HL-60/S4 (cell line): ENCODE data around the gene RHPN2.
"Not testable (repeated sequence)": the region's sequence is repeated elsewhere in the genome, so short reads cannot be mapped to it uniquely, and the experiment has no call there.

ENCODE experiments used
- in situ Hi-C: fragments of 300-500 bp; cut with MboI; formaldehyde crosslinking; loops from 2 replicates; pipeline ENCODE4 v1.14.3; 2022; ENCODE audit warnings: low sequenced_read_pairs

RHPN2 gene

DNA sequence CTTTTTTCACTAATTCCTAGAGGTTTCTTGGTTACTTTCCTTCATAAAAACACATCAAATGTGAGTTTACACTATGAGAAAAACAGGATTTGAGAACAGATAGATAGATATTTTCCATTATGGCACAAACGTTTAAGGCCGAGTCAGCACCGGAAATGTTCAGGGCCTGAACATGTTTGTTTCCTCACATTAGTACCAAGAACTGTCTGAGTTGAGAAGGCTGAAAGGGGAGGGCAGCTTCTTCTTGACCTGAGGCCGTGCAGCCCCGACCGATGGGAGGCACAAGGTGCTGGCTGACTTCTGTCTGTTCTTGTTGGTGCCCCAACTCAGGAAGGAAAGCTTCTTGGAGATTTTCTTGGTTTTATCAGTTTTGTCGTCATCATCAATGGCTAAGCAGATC is 84.9 kb downstream of the RHPN2 start:
- in situ Hi-C loops: loop anchor here (25.0 kb wide), 1 partner anchor 432 kb away; no protein-coding TSS in a partner anchor

DNA sequence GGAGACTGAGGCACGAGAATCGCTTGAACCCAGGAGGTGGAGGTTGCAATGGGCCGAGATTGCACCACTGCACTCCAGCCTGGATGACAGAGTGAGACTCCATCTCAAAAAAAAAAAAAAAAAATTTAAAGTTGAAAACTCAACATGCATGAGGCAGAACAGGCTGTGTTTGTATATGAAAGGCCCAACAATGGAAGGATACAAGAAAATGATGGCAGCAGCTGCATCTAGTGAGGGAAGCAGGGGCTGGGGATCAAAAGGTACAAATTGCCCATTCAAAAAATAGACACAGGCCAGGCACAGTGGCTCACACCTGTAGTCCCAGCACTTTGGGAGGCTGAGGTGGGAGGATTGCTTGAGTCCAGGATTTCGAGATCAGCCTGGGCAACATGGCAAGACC is 86.9 kb downstream of the RHPN2 start:
- in situ Hi-C loops: loop anchor here (25.0 kb wide), 1 partner anchor 434 kb away; no protein-coding TSS in a partner anchor

DNA sequence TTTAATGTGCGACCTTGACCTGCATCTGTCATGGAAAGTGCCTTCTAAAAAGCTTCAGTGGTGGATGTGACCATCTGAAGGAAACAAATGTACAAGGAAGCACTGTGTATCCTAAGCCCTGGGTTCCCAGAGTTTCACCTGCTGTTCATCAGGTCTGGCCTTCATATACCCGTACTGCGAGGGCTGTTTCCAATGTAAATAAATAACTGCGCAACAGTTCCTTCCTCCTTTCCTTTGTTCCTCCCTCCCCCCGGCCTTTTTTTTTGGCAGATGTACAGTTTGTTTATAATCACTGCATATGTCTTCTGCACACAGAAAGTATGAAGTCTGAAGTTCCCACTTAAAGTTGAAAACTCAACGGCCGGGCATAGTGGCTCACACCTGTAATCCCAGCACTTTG is 87.4 kb downstream of the RHPN2 start:
- in situ Hi-C loops: loop anchor here (25.0 kb wide), 1 partner anchor 435 kb away; no protein-coding TSS in a partner anchor

DNA sequence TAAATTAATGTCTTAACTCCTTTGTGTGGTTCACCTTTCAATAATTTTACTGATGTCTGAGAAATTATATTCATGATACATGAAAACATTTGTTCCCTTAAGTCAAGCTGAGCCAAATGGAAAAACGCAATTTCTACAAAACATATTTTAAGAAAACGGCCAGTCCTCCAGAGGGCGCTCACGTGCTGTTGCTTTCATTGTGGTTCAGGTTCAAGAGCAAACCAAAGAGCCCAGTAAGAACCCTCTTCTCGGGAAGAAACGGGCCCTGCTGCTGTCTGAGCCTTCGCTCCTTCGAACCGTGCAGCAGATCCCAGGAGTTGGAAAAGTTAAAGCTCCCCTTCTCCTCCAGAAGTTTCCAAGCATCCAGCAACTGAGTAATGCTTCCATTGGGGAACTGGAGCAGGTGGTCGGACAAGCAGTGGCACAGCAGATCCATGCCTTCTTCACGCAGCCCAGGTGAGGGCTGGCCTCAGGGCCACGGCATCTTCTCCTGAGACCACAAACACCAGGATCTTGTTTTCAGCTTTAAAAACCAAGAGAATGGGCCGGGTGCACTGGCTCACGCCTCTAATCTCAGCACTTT is 88.4 kb downstream of the RHPN2 start:
- in situ Hi-C loops: loop anchor here (25.0 kb wide), 1 partner anchor 436 kb away; no protein-coding TSS in a partner anchor

DNA sequence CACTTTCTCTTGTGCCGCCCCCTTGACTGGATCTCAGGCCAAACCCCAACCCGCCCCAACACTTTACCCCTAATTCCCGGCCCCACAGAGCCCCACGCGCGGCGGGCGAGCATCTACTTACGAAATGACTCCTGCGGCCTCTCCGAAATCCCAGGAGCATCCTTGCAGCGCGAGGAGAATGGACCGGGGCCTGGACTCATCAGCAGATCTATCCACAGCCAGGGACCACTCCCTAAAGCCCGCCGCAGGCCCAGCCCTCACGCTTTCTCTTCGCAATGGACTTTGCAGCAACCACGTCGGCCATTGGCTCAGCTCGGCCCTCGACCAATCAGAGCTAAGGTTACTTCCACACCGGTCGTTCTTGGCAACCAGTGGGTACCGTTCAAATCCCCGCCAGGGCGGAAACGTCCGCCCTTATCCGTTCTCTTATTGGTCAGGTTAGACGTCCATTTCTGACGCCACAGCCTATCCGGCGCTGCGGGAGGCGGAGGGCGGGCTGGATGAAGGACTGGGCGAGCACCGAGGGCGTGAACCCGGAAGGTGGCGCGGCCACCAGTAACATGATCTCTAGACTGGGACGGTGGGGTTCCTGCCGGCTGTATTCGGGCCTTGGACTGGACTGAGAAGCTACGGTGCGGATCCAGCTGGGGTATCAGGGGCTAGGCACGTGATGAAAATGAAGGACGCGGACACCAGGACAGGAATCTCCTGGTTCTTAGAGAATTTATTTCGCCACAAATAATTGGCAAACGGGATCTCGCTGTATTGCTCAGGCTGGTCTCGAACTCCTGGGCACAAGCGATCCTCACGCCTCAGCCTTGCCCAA is 92.8 kb downstream of the RHPN2 start, which contains the start of the genes CEP89 and FAAP24:
CEP89 (minus strand) TSS at position 244 of the 826 bp plus-strand sequence; CDS start at position 160, 84 bp downstream.
FAAP24 (plus strand) TSS at position 528 of the 826 bp plus-strand sequence. CDS start 955 bp downstream, outside the sequence.
- in situ Hi-C loops: no loop called here

DNA sequence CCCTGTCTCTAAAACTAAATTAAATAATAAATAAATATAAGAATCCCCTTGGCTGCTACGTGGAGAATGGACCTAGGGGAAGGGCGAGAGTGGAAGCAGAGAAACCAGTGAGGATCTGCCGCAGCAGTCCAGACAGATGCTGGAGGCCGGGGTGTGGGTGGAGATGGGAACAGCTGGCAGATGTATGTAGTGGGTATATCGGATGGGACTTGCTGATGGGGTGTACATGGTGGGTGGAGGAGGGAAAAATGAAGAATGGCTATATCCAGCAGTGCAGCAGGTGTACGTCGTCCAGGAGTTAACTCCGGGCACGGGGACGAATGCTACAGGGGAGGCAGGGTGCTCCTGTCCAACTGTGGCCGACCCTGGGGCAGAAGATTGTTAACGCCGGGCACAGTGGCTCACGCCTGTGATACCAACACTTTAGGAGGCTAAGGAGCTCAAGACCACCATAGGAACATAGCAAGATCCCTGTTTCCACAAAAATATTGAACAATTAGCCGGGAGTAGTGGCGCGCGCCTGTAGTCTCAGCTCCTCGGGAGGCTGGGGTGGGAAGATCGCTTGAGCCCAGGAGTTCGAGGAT is 93.6 kb downstream of the RHPN2 start:
- in situ Hi-C loops: no loop called here

DNA sequence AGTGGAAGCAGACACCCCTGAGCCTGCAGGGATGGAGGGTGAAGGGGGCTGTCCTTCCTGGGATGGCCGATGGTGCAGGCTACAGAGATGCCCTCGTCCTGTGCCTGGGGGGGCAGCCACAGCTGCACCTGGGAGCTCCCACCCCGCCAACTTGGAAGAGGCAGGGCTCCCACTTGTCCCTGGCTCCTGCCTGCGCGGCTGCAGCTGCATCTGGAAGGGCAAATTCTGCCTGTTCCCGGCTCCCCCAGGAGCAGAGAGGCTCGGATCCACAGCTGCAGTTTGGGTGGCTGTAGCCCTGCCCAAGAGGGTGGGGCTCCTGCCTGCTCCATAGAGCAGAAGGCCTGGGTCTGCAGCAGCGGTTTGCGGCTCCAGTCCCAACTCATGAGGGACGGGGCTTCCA is 95.1 kb downstream of the RHPN2 start:
- in situ Hi-C loops: no loop called here

DNA sequence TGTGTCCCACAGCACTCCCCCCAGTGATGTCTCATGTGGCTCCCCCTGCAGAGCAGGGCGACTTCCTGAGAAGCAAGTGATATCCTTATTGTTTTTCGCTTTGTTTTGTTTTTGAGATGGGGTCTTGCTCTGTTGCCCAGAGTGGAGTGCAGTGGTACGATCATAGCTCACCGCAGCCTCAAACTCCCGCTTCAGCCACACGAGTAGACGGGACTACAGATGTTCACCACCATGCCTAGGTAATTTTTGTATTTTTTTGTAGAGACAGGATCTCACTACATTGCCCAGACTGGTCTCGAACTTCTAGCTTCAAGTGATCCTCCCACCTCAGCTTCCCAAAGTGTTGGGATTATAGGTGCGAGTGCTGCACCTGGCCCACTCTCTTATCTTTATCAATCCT is 97.9 kb downstream of the RHPN2 start:
- in situ Hi-C loops: no loop called here

DNA sequence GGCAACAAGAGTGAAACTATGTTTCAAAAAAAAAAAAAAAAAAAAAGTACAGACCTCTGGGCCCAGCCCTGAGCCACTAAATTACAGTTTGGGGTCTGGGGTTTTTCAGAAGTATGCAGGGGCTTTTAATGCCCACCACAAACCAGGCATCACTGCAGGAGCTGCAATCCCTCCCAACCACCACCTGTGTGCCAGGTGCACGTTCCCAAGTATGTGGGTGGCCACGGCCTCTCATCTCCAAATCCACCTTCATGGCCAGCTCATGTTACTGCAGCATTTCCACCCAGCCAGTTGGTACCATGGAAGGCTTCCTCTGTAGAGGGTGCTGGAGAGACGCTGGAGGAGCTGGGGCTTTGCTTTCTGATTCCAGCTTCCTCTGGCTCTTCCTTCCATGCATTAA is 119.4 kb downstream of the RHPN2 start:
- in situ Hi-C loops: no loop called here

DNA sequence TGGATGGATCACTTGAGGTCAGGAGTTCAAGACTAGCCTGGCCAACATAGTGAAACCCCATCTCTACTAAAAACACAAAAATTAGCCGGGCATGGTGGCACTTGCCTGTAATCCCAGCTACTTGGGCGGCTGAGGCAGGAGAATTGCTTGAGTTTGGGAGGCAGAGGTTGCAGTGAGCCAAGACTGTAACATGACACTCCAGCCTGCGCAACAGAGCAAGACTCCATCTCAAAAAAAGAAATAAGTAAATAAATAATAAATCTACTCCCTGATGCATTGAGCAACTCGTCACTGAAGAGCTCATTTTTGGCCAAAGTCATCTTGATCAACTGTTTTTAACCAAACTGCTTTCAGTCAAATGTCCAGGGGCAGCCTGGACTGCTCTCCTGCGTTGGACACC is 123.4 kb downstream of the RHPN2 start:
- in situ Hi-C loops: not testable (repeated sequence)

DNA sequence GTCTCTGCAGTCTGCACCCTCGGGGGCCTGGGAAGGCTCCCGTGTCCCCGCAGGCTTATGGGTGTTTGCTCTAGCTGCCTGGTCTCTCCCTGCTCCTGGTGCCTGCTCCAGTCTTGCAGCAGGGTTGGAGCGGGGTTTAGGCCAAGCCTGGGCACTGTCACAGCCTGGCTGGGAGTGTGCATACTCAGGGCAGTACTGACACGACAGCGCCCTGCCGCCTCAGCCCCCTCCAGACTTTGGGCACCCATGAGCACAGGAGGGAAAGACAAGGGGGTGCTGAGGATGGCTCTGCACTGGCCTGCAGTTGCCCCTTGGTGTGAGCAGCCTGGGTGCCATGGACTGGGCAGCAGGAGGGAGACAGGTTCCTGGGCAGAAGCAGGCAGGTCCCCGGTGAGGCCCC is 128.6 kb downstream of the RHPN2 start:
- in situ Hi-C loops: no loop called here

DNA sequence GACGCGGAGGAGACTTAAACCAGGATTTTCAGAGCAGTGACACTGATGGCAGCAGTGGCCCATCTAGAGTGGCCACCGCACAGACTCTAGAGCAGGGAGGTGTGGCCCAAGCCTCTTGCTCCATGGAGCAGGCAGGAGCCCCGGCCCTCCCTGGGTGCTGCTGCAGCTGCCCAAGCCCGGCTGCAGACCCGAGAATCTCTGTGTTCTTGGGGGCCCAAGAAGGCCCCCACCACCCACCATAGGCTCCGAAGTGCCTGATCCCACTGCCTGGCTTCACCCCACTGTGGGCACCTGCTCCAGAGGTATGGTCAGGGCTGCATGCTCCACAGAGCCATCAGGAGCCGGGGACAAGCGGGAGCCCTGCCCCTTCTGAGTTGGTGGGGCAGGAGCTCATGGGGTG is 129.1 kb downstream of the RHPN2 start:
- in situ Hi-C loops: no loop called here

DNA sequence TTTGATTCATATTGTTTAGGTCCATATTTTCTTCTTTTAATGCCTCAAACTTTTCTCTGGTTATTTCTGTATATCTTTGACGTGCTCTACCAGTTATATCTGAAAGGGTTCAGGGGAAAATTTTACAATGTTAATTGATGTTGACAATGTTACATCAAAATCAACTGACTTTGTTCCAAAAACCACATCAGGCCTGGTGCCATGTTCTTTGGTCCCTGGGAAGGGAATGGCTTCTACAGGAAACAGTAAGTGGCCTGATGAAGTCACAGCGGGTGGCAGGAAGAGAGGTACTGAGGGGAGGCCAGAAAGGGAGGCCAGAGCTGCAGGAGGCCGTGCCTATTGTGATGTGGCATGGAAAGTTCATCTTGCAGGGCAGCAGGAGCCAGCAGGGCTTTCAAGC is 131.1 kb downstream of the RHPN2 start:
- in situ Hi-C loops: no loop called here

DNA sequence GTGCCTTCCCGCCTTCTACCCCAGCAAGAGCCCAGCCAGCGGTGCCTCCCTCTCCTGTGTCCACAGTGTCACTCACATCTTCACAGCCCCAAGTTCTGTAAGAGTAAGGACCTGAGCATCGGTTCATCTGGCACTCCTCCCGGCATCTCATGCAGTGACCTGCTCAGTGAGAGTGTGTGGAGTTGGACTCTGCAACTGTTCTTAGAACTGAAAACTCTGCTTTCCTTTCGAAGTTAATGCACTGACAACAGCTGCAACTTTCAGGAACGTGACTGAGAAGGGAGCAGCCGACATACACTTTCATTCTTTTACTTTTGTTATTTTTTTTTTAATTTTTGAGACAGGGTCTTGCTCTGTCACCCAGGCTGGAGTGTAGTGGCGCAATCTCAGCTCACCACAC is 134.1 kb downstream of the RHPN2 start:
- in situ Hi-C loops: no loop called here

DNA sequence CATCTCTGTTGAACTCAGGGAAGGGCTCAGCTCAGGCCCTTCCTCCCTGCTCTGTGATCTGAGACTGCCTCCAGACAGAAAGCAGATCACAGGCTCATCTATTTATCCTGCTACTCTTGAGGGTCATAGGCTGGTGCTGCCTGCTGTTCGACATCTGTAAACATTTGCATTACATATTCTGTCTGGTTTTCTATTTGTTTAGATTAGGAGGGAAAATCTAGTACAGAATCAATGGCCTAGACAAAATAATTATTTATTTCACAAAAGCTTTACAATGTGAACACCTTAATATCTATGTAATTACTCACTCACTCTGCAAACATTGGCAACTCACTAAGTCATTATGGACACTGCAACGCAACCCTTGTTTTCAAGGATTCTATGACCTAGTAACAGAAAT is 135.9 kb downstream of the RHPN2 start:
- in situ Hi-C loops: no loop called here
